CD4-positive, CD25-positive, alpha-beta regulatory T cell (primary cell): ENCODE measurements around the gene RBBP5. TPM values are rescaled to one million over a fixed set of nuclear protein-coding genes. Genes with fewer than 3 reads are reported as not detected.

ENCODE experiments used
- ATAC-seq, 2 donors: fragments of 150-1000 bp; cut with Tn5 transposase; one replicate each; pipeline ENCODE4 v1.10.0; 2021; ENCODE audit warnings: low read depth in 2 of 2, moderate number of reproducible peaks in 2 of 2, moderate library complexity in 1 of 2
- DNase-seq, 3 donors: peaks; one replicate each; pipeline versions ENCODE4 v3.0.0 to v3.0.0-alpha.2; 2012 to 2022; ENCODE audit warnings: mixed read lengths in 1 of 3
- H3K27ac ChIP-seq: one replicate; pipeline ENCODE4 v1.7.0; 2013; ENCODE audit warnings: mild to moderate bottlenecking, low read length; ENCODE audit not compliant: insufficient read depth, poor library complexity, severe bottlenecking
- H3K27me3 ChIP-seq: one replicate; pipeline ENCODE4 v1.7.0; 2013; ENCODE audit warnings: low read length; ENCODE audit not compliant: control insufficient read depth, insufficient read depth
- H3K36me3 ChIP-seq: one replicate; pipeline ENCODE4 v1.7.0; 2013; ENCODE audit warnings: mild to moderate bottlenecking, low read length, moderate library complexity; ENCODE audit not compliant: control insufficient read depth, insufficient read depth
- H3K4me1 ChIP-seq: 2 replicates; pipeline ENCODE4 v1.7.0; 2013; ENCODE audit warnings: mild to moderate bottlenecking, low read length; ENCODE audit not compliant: insufficient read depth, control insufficient read depth, poor library complexity, severe bottlenecking
- H3K4me3 ChIP-seq: one replicate; pipeline ENCODE4 v1.7.0; 2013; ENCODE audit warnings: low read depth, mild to moderate bottlenecking, low read length, moderate library complexity
- H3K9me3 ChIP-seq, 2 experiments: 1 replicate in 1 of 2; 2 replicates in 1 of 2; pipeline ENCODE4 v1.7.0; 2013; ENCODE audit warnings: low read length in 2 of 2, mild to moderate bottlenecking in 1 of 2, moderate library complexity in 1 of 2; ENCODE audit not compliant: control insufficient read depth in 2 of 2
- H3K27ac Mint-ChIP-seq, 3 donors: one replicate each; pipeline ENCODE4 v1.8.0; 2020 to 2022; ENCODE audit warnings: mild to moderate bottlenecking in 3 of 3, mixed read lengths in 3 of 3, moderate library complexity in 2 of 3
- H3K27me3 Mint-ChIP-seq: one replicate; pipeline ENCODE4 v1.8.0; 2022; ENCODE audit warnings: mild to moderate bottlenecking, mixed read lengths
- H3K36me3 Mint-ChIP-seq: one replicate; pipeline ENCODE4 v1.8.0; 2020; ENCODE audit warnings: mixed read lengths
- H3K4me1 Mint-ChIP-seq, 4 donors: one replicate each; pipeline ENCODE4 v1.8.0; 2020 to 2022; ENCODE audit warnings: mixed read lengths in 4 of 4, mild to moderate bottlenecking in 1 of 4
- H3K4me3 Mint-ChIP-seq, 4 donors: one replicate each; pipeline ENCODE4 v1.8.0; 2020 to 2022; ENCODE audit warnings: mild to moderate bottlenecking in 4 of 4, mixed read lengths in 4 of 4, moderate library complexity in 3 of 4
- H3K9me3 Mint-ChIP-seq, 7 donors: one replicate each; pipeline ENCODE4 v1.8.0; 2020 to 2022; ENCODE audit warnings: mixed read lengths in 7 of 7, mild to moderate bottlenecking in 3 of 7, moderate library complexity in 2 of 7
- polyA plus RNA-seq, 4 donors: library from polyadenylated mRNA; unstranded; fragments of 300-500 nt; fragmentation: Illumina TruSeq; gene quantifications; one replicate each; pipeline ENCODE4 v1.2.3, GENCODE V29; 2021
- total RNA-seq: library from RNA; stranded (reverse); gene quantifications from one replicate; pipeline ENCODE4 v1.2.3, GENCODE V29; 2022

Gene RBBP5
- total and polyA plus RNA-seq, 5 donors from 2014 or later = 18.5 to 26.5 (median 21.2) TPM

DNA sequence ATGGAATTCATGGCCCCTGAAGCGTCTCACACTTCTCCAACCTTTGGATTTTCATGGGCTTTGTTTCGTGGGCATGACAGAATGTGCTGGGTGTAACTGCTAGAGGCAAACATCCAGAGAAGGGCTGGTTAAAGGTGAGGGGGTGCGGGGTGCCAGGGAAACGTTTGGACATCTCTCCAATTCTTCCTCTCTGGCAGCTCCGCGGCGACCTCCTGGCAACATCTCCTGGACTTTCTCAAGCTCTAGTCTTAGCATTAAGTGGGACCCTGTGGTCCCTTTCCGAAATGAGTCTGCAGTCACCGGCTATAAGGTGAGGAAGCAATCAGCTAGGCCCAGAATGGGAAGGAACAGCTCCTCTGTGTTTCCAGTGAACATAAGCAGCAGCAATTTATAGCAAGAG, 49.5 kb downstream of the RBBP5 start:
- H3K27me3 Mint-ChIP-seq = no peaks in the 10 kb centered on the region
- Histone ChIP-seq H3K27me3 (no peaks in the 10 kb centered on the region), H3K4me3 (no peak overlapping the region), H3K36me3 (no peaks in the 10 kb centered on the region), H3K4me1 (no peaks in the 10 kb centered on the region), H3K9me3 (no peaks in the 10 kb centered on the region), H3K27ac (no peak overlapping the region)
- no peaks in the 10 kb centered on the region for H3K36me3 Mint-ChIP-seq
- no peak overlapping the region for H3K27ac Mint-ChIP-seq
- no peak for DNase-seq
- peaks cover 0 to 2% (median 0%) of the 10 kb centered on the region in 4 donors for H3K4me1 Mint-ChIP-seq
- no peaks in the 10 kb centered on the region for H3K9me3 Mint-ChIP-seq
- ATAC-seq = no peak
- H3K4me3 Mint-ChIP-seq = no peak overlapping the region

DNA sequence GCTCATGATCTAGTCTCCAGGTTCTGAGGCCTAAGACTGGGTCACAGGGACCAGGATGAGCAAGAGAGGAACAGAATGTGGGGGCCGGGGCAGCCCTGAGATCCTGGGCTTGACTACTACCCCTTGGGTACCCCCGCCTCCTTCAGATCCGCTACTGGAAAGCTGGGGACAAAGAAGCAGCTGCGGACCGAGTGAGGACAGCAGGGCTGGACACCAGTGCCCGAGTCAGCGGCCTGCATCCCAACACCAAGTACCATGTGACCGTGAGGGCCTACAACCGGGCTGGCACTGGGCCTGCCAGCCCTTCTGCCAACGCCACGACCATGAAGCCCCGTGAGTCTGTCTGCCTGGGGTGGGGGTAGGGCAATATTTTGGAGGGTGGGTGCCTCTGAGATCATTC, 50.0 kb downstream of the RBBP5 start:
- no peak overlapping the region for H3K27ac Mint-ChIP-seq
- H3K36me3 Mint-ChIP-seq = no peaks in the 10 kb centered on the region
- no peak overlapping the region for H3K4me3 ChIP-seq
- DNase-seq (no peak), ATAC-seq (no peak)
- no peaks in the 10 kb centered on the region for H3K4me1 ChIP-seq
- no peak overlapping the region for H3K27ac ChIP-seq
- no peaks in the 10 kb centered on the region for H3K27me3 Mint-ChIP-seq
- peaks cover 0 to 2% (median 0%) of the 10 kb centered on the region in 4 donors for H3K4me1 Mint-ChIP-seq
- no peaks in the 10 kb centered on the region for H3K36me3 ChIP-seq
- no peaks in the 10 kb centered on the region for H3K9me3 ChIP-seq
- H3K9me3 Mint-ChIP-seq = no peaks in the 10 kb centered on the region
- no peak overlapping the region for H3K4me3 Mint-ChIP-seq
- no peaks in the 10 kb centered on the region for H3K27me3 ChIP-seq

DNA sequence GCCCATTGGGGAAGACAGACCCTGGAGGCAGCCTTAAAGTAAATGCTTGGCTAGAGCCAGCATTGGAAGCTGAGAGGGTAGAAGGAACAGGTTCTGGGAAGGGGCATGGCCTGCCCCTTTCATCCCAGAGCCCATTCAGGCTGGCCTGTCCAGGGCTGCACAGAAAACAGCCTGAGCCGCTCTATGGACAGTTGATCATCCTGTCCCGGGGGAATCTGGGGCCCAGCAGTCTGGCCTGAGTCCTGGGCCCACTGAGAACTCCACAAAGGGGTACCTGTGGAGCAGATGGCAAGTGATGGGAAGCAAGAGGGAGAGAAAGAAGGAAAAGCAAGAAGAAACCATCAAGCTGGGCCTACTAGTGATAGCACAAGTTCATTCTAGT, 50.8 kb downstream of the RBBP5 start:
- no peaks in the 10 kb centered on the region for H3K27me3 ChIP-seq
- DNase-seq (no peak), ATAC-seq (no peak)
- H3K4me1 Mint-ChIP-seq = peaks cover 0 to 2% (median 0%) of the 10 kb centered on the region in 4 donors
- no peaks in the 10 kb centered on the region for H3K36me3 ChIP-seq
- H3K4me3 Mint-ChIP-seq = no peak overlapping the region
- no peaks in the 10 kb centered on the region for H3K27me3 Mint-ChIP-seq
- no peak overlapping the region for H3K4me3 ChIP-seq
- H3K27ac Mint-ChIP-seq = no peak overlapping the region
- H3K9me3 Mint-ChIP-seq = peaks cover 0 to 2% (median 0%) of the 10 kb centered on the region in 7 donors
- no peaks in the 10 kb centered on the region for H3K4me1 ChIP-seq
- H3K27ac ChIP-seq = no peak overlapping the region
- no peaks in the 10 kb centered on the region for H3K9me3 ChIP-seq
- H3K36me3 Mint-ChIP-seq = no peaks in the 10 kb centered on the region

DNA sequence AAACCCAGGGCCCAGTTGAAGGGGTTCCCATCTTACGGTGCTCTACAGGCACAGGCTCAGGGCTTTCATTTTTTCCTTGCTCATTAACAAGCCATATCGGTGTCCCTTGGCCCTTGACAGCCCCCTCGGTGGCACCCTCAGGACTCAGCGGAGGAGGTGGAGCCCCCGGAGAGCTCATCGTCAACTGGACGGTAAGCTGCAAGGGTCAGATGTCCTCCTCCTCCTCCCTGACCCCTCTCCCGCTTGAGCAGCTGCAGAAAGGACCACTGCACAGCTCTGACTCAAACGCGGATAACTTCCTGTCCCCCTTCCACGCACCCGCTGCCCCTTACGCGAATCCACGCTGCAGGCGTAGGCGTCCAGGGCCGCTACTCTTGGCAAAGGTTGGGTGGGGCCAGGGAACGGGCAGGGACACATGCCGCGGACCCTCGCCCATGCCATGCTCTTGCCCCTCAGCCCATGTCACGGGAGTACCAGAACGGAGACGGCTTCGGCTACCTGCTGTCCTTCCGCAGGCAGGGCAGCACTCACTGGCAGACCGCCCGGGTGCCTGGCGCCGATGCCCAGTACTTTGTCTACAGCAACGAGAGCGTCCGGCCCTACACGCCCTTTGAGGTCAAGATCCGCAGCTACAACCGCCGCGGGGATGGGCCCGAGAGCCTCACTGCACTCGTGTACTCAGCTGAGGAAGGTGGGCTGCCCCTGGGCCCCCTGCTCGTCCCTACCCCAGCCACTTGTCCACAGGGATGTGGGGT, 52.2 kb downstream of the RBBP5 start:
- H3K27me3 Mint-ChIP-seq = peaks cover 4% of the 10 kb centered on the region
- no peaks in the 10 kb centered on the region for H3K9me3 ChIP-seq

DNA sequence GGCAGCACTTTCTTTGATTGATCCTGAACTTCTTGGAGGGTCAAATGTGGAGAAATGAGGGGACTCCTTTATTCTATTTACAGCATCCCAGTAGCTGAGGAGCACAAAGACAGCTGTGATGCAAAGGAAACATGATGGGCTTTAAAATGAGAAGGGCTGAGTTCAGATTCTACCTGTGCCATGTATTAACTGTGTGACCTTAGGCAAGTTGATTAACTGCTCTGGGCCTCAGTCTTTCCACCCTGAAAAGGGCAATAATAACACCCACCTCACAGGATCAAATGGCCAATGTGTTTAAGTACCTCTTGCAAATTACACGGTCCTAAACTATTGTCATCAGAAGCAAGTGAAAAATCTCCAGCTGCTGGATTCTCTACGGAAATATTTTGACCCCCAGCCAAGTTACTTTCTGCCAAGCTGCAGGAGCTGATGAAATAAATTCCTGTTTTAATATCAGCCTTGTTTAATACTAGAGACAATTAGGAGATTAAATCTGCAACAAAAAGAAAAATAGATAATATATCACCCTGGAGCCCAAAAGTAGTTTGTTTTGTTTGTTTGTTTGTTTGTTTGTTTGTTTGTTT, 53.2 kb downstream of the RBBP5 start:
- H3K36me3 ChIP-seq = no peaks in the 10 kb centered on the region
- H3K4me3 Mint-ChIP-seq = no peak overlapping the region
- ATAC-seq (no peak), DNase-seq (no peak)
- no peak overlapping the region for H3K27ac ChIP-seq
- H3K4me3 ChIP-seq = no peak overlapping the region
- peaks cover 0 to 2% (median 0%) of the 10 kb centered on the region in 7 donors for H3K9me3 Mint-ChIP-seq
- H3K27me3 ChIP-seq = no peaks in the 10 kb centered on the region
- H3K27me3 Mint-ChIP-seq = peaks cover 9% of the 10 kb centered on the region
- H3K4me1 Mint-ChIP-seq = no peaks in the 10 kb centered on the region
- no peaks in the 10 kb centered on the region for H3K4me1 ChIP-seq
- no peak overlapping the region for H3K27ac Mint-ChIP-seq
- no peaks in the 10 kb centered on the region for H3K36me3 Mint-ChIP-seq
- H3K9me3 ChIP-seq = no peaks in the 10 kb centered on the region

More for the DNA sequence above, 52.2 kb downstream of the RBBP5 start:
- no peak overlapping the region for H3K4me3 Mint-ChIP-seq
- no peak overlapping the region for H3K27ac Mint-ChIP-seq
- Histone ChIP-seq H3K36me3 (no peaks in the 10 kb centered on the region), H3K4me3 (no peak overlapping the region), H3K4me1 (no peaks in the 10 kb centered on the region), H3K27me3 (no peaks in the 10 kb centered on the region), H3K27ac (no peak overlapping the region)
- ATAC-seq (no peak), DNase-seq (no peak)
- no peaks in the 10 kb centered on the region for H3K36me3 Mint-ChIP-seq
- no peaks in the 10 kb centered on the region for H3K4me1 Mint-ChIP-seq
- H3K9me3 Mint-ChIP-seq = peaks cover 0 to 2% (median 0%) of the 10 kb centered on the region in 7 donors

DNA sequence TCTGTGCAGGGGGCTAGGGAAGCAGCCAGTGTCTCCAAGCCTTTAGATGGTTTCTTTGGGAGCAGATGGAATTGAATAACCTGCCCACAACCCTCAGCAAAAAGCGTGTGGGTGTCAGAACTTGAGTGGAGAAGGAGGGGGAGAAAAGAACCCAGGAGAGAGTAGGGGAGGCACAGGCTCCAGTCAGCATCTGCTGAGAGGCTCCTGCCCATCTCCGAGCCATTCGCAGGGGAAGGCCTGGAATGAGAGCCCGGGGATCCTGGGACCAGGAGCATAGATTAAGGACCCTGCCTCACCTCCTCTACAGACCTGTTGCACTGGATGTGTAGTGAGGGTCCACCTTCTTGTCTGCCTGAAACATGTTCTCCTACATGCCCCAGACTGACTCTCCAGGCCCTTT, 53.8 kb downstream of the RBBP5 start:
- no peaks in the 10 kb centered on the region for H3K4me1 Mint-ChIP-seq

DNA sequence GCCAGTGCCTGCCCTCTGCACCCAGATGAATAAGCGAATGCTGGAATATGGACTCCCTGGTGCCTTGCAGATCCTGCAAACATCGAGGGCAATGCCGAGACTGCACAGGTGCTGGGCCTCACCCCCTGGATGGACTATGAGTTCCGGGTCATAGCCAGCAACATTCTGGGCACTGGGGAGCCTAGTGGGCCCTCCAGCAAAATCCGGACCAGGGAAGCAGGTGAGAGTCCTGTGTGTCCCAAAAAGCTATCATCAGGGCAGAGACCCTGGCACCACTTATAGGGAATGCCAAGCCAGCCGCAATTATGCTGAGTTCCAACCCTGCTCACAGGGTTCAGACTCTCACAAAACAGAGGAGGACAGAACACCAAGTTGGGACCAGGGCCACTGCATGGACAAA, 54.7 kb downstream of the RBBP5 start:
- DNase-seq (no peak), ATAC-seq (no peak)
- H3K36me3 ChIP-seq = no peaks in the 10 kb centered on the region
- Mint-ChIP-seq H3K36me3 (no peaks in the 10 kb centered on the region), H3K27me3 (peaks cover 9% of the 10 kb centered on the region), H3K4me3 (no peak overlapping the region), H3K4me1 (no peaks in the 10 kb centered on the region), H3K9me3 (peaks cover 0 to 2% (median 0%) of the 10 kb centered on the region in 7 donors), H3K27ac (no peak overlapping the region)
- H3K4me1 ChIP-seq = no peaks in the 10 kb centered on the region
- no peak overlapping the region for H3K4me3 ChIP-seq
- H3K9me3 ChIP-seq = no peaks in the 10 kb centered on the region
- H3K27me3 ChIP-seq = no peaks in the 10 kb centered on the region
- no peak overlapping the region for H3K27ac ChIP-seq

More for the DNA sequence above, 53.8 kb downstream of the RBBP5 start:
- H3K9me3 ChIP-seq = no peaks in the 10 kb centered on the region
- Mint-ChIP-seq H3K9me3 (peaks cover 0 to 2% (median 0%) of the 10 kb centered on the region in 7 donors), H3K4me3 (no peak overlapping the region), H3K27me3 (peaks cover 9% of the 10 kb centered on the region), H3K36me3 (no peaks in the 10 kb centered on the region), H3K27ac (no peak overlapping the region)
- no peaks in the 10 kb centered on the region for H3K27me3 ChIP-seq
- H3K4me1 ChIP-seq = no peaks in the 10 kb centered on the region
- H3K4me3 ChIP-seq = no peak overlapping the region
- DNase-seq (no peak), ATAC-seq (no peak)
- no peaks in the 10 kb centered on the region for H3K36me3 ChIP-seq
- H3K27ac ChIP-seq = no peak overlapping the region
